Renal cortex interstitium (tissue), 11 donors: ENCODE measurements around the gene DBNDD2. TPM values are rescaled to one million over a fixed set of nuclear protein-coding genes. Genes with fewer than 3 reads are reported as not detected.

Source experiments
- DNase-seq, 11 donors: peaks; one replicate each; pipeline ENCODE4 v3.0.0-alpha.2; 2013; ENCODE audit warnings: low read depth in 9 of 11, low spot score in 4 of 11; ENCODE audit errors: extremely low read depth in 1 of 11
- polyA plus RNA-seq, 3 donors: library from polyadenylated mRNA; unstranded; fragments of 120-200 nt; gene quantifications; one replicate each; pipeline ENCODE4 v1.2.1, GENCODE V29; 2013; ENCODE audit not compliant: insufficient read length in 3 of 3

The DBNDD2 gene
- polyA plus RNA-seq, 3 donors = 22.2 to 24.7 (median 24.3) TPM

GRCh38 chr20:45433976-45434375 is 25.9 kb downstream of the DBNDD2 start:
- DNase-seq = no peak

- DNase-seq = peak in 10 of 11 donors; percentile 51 to 73 (median 66)
Measured at GRCh38 chr20:45436732-45437485, 28.8 kb downstream of the DBNDD2 start.

- DNase-seq = no peak
Measured at GRCh38 chr20:45440424-45440823, 32.3 kb downstream of the DBNDD2 start.

DNA sequence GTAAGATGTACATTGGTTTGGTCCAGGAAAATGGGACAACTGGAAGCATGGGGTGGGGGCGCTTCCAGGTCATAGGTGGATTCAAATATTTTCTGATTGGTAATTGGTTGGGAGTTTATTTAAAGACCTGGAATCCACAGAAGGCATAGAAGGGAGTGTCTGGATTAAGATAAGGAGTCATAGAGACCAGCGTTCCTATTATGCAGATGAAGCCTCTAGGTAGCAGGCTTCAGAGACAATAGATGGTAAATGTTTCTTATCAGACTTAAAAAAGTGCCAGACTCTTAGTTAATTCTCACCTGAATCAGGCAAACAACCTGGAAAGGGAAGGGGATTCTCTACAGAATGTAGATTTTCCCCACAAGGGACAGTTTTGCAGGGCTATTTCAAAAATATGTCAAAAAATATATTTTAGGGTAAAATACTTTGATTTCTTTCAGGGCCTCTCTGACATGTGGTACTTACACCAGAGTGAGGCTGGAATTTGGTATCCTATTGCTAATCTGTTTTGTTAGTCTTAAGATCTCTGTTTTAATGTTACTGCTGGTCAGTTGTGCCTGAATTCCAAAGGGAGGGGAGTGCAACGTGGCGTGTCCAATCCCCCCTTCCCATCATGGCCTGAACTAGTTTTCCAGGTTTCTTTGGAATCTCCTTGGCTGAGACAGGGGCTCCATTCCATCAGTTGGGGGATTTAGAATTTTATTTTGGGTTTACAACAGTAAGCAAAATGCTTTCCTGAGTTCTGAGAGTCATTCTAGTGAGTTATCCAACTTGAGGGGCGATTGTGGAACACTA is 33.0 kb downstream of the DBNDD2 start:
- peak in 3 of 11 donors; percentile 23 to 41 (median 40) for DNase-seq

GRCh38 chr20:45441746-45442145 is 33.7 kb downstream of the DBNDD2 start:
- DNase-seq = no peak

- DNase-seq = no peak
Measured at GRCh38 chr20:45444050-45444449, 36.0 kb downstream of the DBNDD2 start.

GRCh38 chr20:45445805-45446562 is 37.9 kb downstream of the DBNDD2 start:
- no peak for DNase-seq

DNA sequence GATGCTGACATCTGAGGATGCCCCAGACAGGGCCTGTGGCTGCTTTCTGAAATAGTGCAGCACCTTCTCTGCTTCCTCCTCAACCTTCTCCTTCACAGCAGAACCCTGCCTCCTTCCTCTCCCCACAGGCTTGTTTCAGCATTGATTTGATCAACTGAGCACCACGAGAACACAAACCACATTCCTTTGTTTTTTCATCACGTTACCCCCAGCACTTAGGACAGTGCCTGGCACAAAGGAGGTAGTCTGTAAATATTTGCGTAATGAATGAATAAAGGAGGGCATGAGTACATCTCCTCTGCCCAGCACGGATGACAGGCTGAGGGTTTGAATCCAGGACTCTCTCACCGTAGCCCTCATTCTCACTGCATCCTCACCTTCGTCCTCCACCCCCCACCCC is 40.2 kb downstream of the DBNDD2 start:
- no peak for DNase-seq

DNA sequence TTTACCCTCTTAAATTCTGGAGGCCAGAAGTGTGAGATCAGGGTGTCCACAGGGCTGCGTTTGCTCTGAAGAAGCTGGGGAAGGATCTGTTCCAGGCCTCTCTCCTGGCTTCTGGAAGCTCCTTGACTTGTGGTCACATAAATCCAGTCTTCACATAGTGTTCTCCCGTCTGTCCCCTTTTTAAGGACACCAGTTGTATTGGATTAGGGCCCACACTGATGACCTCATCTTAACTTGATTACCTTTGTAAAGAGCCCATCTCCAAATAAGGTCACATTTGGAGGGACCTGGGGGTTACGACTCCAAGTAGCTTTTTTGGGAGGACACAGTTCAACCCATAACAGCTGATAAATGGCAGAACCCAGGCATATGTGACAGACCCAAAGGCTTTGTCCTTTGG is 41.4 kb downstream of the DBNDD2 start:
- DNase-seq = no peak

GRCh38 chr20:45450097-45450818 is 42.2 kb downstream of the DBNDD2 start:
- peak in 5 of 11 donors; percentile 28 to 56 (median 36) for DNase-seq

DNA sequence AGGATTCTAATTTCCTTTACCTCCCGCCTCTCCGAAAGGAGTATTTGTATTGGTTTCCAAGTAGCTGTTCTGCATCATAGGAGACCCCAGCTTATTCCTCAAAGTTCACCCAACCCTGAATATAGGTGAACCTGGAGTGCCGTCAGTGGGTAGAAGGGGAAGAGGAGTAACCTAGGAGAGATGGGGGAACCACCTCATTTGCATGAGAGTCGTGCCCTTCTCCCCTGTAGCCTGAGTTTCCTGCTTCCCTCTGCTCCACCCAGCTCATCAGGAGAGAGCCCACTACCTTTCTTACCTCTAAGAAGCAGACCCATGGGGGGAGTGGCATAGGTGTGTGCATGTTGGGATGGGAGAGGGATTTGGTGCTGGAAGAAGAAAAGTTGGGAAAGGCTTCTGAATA is 44.1 kb downstream of the DBNDD2 start:
- DNase-seq = no peak

DNA sequence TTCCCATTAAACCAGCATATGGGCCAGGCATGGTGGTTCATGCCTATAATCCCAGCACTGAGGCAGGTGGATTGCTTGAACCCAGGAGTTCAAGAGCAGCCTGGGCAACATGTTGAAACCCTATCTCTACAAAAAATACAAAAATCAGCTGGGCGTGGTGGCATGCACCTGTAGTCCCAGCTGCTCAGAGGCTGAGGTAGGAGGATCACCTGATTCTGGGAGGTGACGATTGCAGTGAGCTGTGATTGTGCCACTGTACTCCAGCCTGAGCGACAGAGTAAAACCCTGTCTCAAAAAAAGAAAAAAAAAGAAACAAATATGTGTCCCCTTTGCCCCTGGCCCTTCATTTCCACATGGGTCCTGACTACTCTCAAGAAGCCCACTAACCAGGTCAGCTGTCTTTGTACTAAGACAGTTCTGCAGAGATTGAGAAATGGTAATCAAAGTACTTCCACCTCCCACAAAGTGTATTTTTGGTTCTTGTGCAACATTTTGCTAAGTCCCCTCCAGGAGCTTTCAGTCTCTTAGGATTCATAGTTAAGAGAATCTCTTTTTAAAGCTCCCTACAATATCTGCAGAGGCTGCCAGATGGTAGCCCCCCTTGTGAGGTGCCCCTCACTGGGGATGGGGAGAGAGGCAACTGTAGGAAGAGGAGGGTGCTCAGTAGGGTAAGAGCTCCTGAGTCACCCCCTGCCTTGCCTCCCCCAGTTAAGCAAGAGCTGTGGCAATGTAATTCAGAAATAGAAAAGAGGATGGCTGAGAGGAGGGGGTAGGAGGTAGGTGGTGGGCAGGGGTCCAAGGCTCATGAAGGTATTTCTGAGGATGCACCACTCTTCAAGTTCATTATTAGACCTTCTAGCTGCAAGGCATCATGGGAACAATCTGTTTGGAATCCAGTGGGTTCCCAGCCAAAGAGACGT is 44.9 kb downstream of the DBNDD2 start:
- DNase-seq = no peak

DNA sequence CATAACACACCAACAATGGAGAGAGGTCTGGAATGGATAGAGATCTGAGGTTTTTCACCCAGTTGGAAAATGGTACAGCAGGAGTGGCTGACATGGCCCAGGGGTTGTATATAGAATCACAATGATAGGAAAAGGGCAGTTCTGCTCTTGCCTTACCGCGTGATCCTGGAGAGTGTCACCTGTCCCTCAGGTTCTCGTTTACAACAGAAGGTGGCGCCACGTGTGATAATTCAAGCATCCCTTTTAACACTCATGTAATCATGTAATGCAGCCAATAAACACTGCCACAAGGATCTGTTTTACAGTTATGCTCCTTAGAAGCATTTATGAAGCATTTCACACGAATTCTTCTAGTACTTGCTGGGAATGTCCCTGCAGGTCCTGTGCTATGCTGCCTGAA is 48.5 kb downstream of the DBNDD2 start:
- DNase-seq = no peak

- no peak for DNase-seq
Measured at GRCh38 chr20:45459606-45460005, 51.5 kb downstream of the DBNDD2 start.
